ENCODE data around the gene FAM89B.

FAM89B gene

DNA sequence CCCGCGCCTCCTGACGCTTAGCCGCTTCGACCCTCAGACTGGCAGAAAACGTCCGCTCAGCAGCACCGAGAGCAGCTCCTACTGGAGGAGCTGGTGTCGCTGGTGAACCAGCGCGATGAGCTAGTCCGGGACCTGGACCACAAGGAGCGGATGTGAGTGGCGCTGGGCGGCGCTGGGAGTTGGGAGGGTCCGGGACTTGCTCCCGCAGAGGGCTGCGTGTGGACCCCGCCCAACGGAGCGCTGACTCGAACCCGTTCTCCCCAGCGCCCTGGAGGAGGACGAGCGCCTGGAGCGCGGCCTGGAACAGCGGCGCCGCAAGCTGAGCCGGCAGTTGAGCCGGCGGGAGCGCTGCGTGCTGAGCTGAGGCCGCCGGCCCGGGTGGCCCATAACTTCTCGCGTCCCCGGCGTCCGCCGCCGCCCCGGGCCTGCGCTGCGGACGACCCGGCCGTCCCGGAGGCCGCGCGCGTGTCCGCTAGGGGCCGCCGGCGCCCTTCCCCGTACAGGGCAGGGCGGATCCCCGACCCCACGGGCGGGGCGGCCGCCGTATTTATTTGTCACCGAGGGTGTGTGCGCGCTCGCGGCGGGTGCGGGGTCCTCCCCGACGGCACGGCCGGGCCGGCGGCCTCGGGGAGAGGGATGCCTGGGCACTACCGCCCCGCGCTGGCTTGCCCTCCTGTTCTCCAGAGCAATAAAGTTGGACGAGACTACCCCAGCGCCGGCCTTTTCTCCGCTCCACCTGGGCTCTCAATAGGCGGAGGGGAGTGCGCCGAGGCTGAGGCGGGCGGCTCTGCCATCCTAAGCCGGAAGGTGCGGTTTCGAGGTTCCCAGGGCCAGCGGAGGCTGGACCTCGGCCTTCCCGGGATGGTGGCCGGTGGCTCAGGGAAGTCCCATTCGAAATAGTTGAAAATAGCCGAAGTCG, 19.9 kb downstream of the FAM89B start:
- Histone ChIP-seq H3K4me1 (no peaks in the 10 kb centered on the region), H3K4me3 (ENCODE audit: low read depth, low read length) (no peak overlapping the region), H3K36me3 (no peaks in the 10 kb centered on the region), H3K27me3 (no peaks in the 10 kb centered on the region), H3K9me3 (no peaks in the 10 kb centered on the region)
- TF ChIP-seq, protein P1, sequence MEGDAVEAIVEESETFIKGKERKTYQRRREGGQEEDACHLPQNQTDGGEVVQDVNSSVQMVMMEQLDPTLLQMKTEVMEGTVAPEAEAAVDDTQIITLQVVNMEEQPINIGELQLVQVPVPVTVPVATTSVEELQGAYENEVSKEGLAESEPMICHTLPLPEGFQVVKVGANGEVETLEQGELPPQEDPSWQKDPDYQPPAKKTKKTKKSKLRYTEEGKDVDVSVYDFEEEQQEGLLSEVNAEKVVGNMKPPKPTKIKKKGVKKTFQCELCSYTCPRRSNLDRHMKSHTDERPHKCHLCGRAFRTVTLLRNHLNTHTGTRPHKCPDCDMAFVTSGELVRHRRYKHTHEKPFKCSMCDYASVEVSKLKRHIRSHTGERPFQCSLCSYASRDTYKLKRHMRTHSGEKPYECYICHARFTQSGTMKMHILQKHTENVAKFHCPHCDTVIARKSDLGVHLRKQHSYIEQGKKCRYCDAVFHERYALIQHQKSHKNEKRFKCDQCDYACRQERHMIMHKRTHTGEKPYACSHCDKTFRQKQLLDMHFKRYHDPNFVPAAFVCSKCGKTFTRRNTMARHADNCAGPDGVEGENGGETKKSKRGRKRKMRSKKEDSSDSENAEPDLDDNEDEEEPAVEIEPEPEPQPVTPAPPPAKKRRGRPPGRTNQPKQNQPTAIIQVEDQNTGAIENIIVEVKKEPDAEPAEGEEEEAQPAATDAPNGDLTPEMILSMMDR (IDR thresholded peaks at IDR 0.05; ENCODE audit: low read depth, low read length): no peak
- DNase-seq: no peak

DNA sequence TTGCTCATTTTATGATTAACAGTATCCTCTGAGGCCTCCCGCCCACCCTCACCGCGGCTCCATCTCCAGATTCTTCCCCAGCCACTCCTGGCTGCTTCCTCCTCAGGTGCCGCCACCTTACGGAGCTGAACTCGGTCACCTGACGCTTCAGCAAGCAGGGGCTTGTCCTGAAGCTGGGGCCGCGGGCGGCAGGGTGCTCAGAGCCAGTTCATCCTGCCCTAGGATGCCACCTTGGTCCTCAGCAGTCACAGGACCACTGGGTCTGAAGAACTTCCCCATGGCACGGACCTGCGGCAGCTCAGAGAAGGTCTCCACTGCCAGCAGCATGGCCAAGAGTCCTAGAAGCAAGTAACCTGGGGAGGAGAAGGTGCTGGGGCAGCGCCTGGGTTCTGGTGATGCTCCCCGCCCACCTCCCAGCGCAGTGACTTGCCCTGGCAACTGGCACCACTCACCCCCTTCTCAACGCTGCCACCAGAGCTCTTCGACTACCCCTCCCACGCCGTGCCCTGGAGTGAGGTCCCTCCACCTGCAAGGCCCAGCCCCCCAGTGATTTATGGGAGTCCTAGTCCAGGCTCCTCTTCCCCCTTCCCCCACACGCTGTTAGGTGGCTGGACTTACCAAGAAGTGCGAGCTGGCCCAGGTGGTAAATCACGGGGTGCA, 20.6 kb downstream of the FAM89B start:
- H3K4me3 ChIP-seq (ENCODE audit: low read depth, low read length): no peak overlapping the region
- H3K27me3 ChIP-seq: no peaks in the 10 kb centered on the region
- DNase-seq: no peak
- no peaks in the 10 kb centered on the region for H3K9me3 ChIP-seq
- TF ChIP-seq, protein P1 (IDR thresholded peaks at IDR 0.05; ENCODE audit: low read depth, low read length): no peak
- H3K4me1 ChIP-seq: no peaks in the 10 kb centered on the region
- H3K36me3 ChIP-seq: no peaks in the 10 kb centered on the region

- no peaks in the 10 kb centered on the region for H3K9me3 ChIP-seq
- no peak overlapping the region for H3K4me3 ChIP-seq (ENCODE audit: low read depth, low read length)
- no peaks in the 10 kb centered on the region for H3K36me3 ChIP-seq
- TF ChIP-seq, protein P1 (IDR thresholded peaks at IDR 0.05; ENCODE audit: low read depth, low read length): peak; percentile 66
- H3K27me3 ChIP-seq: no peaks in the 10 kb centered on the region
- H3K4me1 ChIP-seq: no peaks in the 10 kb centered on the region
- DNase-seq: peak; percentile 64
Measured at GRCh38 chr11:65593518-65594414, 21.4 kb downstream of the FAM89B start.

GRCh38 chr11:65595131-65595530, 22.8 kb downstream of the FAM89B start:
- DNase-seq: no peak
- no peaks in the 10 kb centered on the region for H3K9me3 ChIP-seq
- H3K27me3 ChIP-seq: no peaks in the 10 kb centered on the region
- TF ChIP-seq, protein P1 (IDR thresholded peaks at IDR 0.05; ENCODE audit: low read depth, low read length): no peak
- H3K36me3 ChIP-seq: no peaks in the 10 kb centered on the region
- no peaks in the 10 kb centered on the region for H3K4me1 ChIP-seq
- H3K4me3 ChIP-seq (ENCODE audit: low read depth, low read length): no peak overlapping the region

GRCh38 chr11:65595543-65596281, 23.4 kb downstream of the FAM89B start, which contains the start of gene KCNK7:
Gene KCNK7, minus strand, starts transcription at chr11:65595800. Its CDS starts 28 bp downstream, at chr11:65595772.
- DNase-seq: no peak
- H3K4me1 ChIP-seq: no peaks in the 10 kb centered on the region
- no peaks in the 10 kb centered on the region for H3K9me3 ChIP-seq
- no peak within 1 kb of the TSS for H3K4me3 ChIP-seq (ENCODE audit: low read depth, low read length)
- H3K27me3 ChIP-seq: no peaks in the 10 kb centered on the region
- H3K36me3 ChIP-seq: no peaks in the 10 kb centered on the region
- TF ChIP-seq, protein P1 (IDR thresholded peaks at IDR 0.05; ENCODE audit: low read depth, low read length): no peak
